ENCODE measurements around the gene FSD1.

FSD1 gene

GRCh38 chr19:4298810-4299550 lies 5.4 kb upstream of the FSD1 start:
- TF ChIP-seq, protein P1, sequence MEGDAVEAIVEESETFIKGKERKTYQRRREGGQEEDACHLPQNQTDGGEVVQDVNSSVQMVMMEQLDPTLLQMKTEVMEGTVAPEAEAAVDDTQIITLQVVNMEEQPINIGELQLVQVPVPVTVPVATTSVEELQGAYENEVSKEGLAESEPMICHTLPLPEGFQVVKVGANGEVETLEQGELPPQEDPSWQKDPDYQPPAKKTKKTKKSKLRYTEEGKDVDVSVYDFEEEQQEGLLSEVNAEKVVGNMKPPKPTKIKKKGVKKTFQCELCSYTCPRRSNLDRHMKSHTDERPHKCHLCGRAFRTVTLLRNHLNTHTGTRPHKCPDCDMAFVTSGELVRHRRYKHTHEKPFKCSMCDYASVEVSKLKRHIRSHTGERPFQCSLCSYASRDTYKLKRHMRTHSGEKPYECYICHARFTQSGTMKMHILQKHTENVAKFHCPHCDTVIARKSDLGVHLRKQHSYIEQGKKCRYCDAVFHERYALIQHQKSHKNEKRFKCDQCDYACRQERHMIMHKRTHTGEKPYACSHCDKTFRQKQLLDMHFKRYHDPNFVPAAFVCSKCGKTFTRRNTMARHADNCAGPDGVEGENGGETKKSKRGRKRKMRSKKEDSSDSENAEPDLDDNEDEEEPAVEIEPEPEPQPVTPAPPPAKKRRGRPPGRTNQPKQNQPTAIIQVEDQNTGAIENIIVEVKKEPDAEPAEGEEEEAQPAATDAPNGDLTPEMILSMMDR (IDR thresholded peaks at IDR 0.05; ENCODE audit: low read length) = no peak
- no peak for TF ChIP-seq EZH2 (IDR thresholded peaks at IDR 0.05; ENCODE audit: borderline replicate concordance, low read length)

DNA sequence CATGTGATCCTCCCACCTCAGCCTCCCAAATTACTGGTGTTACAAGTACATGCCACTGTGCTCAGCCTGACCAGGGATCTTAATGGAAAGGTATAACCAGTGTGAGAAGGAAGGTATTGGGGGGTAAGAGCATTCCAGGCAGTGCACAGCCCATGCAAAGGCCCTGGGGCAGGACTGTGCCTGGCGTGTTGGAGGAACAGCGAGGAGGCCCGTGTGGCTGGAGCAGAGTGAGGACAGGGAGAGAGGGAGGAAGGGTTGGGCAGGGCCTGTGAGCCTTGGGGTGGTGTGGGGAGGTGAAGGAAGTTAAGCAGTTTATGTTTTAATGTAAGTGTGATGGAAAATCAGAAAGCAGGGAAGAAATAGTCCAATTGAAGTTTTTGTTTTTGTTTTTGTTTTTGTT lies 3.8 kb upstream of the FSD1 start:
- Histone ChIP-seq H3K9me3 (ENCODE audit: low read length) (no peaks in the 10 kb centered on the region), H3K4me1 (ENCODE audit: insufficient read depth, low read length, severe bottlenecking) (peaks cover 24% of the 10 kb centered on the region), H3K9me2 (ENCODE audit: low read depth, low read length) (no peaks in the 10 kb centered on the region), H3K4me2 (ENCODE audit: low read length) (no peak overlapping the region), H3K27me3 (ENCODE audit: insufficient read depth, low read length) (peaks cover 4% of the 10 kb centered on the region; the same call in 1 of the 2 replicates), H3K79me2 (ENCODE audit: insufficient read depth, low read length) (no peaks in the 10 kb centered on the region), H4K20me1 (ENCODE audit: insufficient read depth, low read length) (no peaks in the 10 kb centered on the region), H2AFZ (ENCODE audit: low read length) (no peak overlapping the region), H3K4me3 (ENCODE audit: low read depth, low read length, poor library complexity, severe bottlenecking) (no peak overlapping the region), H3F3A (ENCODE audit: insufficient read depth, low read length) (no peaks in the 10 kb centered on the region), H3K9ac (ENCODE audit: low read length) (no peak overlapping the region), H3K36me3 (ENCODE audit: insufficient read depth, low read length) (no peaks in the 10 kb centered on the region), H3K27ac (ENCODE audit: low read depth, low read length, poor library complexity, severe bottlenecking) (no peak overlapping the region)
- no peak for TF ChIP-seq EZH2 (IDR thresholded peaks at IDR 0.05; ENCODE audit: borderline replicate concordance, low read length)
- TF ChIP-seq, protein P1 (IDR thresholded peaks at IDR 0.05; ENCODE audit: low read length) = no peak

More at GRCh38 chr19:4298810-4299550, 5.4 kb upstream of the FSD1 start:
- no peak overlapping the region for H3K4me2 ChIP-seq (ENCODE audit: low read length)
- no peaks in the 10 kb centered on the region for H4K20me1 ChIP-seq (ENCODE audit: insufficient read depth, low read length)
- H3K9me3 ChIP-seq (ENCODE audit: low read length) = no peaks in the 10 kb centered on the region
- no peaks in the 10 kb centered on the region for H3F3A ChIP-seq (ENCODE audit: insufficient read depth, low read length)
- peaks cover 21% of the 10 kb centered on the region for H3K4me1 ChIP-seq (ENCODE audit: insufficient read depth, low read length, severe bottlenecking)
- no peak overlapping the region for H3K27ac ChIP-seq (ENCODE audit: low read depth, low read length, poor library complexity, severe bottlenecking)
- no peak overlapping the region for H3K4me3 ChIP-seq (ENCODE audit: low read depth, low read length, poor library complexity, severe bottlenecking)
- H3K9me2 ChIP-seq (ENCODE audit: low read depth, low read length) = no peaks in the 10 kb centered on the region
- H2AFZ ChIP-seq (ENCODE audit: low read length) = no peak overlapping the region
- peaks cover 4% of the 10 kb centered on the region; the same call in 1 of the 2 replicates for H3K27me3 ChIP-seq (ENCODE audit: insufficient read depth, low read length)
- H3K36me3 ChIP-seq (ENCODE audit: insufficient read depth, low read length) = no peaks in the 10 kb centered on the region
- no peak overlapping the region for H3K9ac ChIP-seq (ENCODE audit: low read length)
- H3K79me2 ChIP-seq (ENCODE audit: insufficient read depth, low read length) = no peaks in the 10 kb centered on the region

DNA sequence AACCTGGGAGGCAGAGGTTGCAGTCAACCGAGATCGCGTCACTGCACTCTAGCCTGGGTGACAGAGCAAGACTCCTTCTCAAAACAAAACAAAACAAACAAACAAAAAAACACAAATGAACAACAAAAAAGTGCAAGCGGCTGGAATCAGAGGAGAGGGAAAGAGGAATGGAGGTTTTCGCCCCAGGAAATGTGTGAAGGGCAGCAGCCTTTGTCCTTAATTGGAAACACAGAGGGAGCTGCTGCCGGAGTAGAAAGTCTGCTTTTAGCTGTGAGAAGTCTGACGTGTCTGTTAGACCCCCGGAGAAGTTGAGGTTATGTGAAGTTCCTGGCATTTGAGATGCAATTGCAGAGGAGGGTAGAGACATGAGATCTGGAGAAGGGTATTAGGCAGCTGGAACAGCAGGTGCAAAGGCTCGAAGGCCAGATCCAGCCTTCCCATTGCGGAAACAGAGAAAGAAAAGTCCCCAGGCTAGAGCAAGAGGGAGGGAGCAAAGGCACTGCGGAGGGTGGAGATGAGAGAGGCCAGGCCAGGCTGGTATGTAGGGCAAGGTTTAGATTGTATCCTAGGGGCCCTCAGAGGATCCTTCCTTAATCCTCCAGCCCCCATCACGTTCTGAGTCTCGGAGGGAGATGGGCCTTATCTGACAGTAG lies 2.7 kb upstream of the FSD1 start:
- no peaks in the 10 kb centered on the region for H3K9me2 ChIP-seq (ENCODE audit: low read depth, low read length)
- H3K27ac ChIP-seq (ENCODE audit: low read depth, low read length, poor library complexity, severe bottlenecking) = no peak overlapping the region
- no peaks in the 10 kb centered on the region for H3K36me3 ChIP-seq (ENCODE audit: insufficient read depth, low read length)
- no peaks in the 10 kb centered on the region for H3K9me3 ChIP-seq (ENCODE audit: low read length)
- no peaks in the 10 kb centered on the region for H3F3A ChIP-seq (ENCODE audit: insufficient read depth, low read length)
- no peak overlapping the region for H3K4me2 ChIP-seq (ENCODE audit: low read length)
- H3K4me3 ChIP-seq (ENCODE audit: low read depth, low read length, poor library complexity, severe bottlenecking) = no peak overlapping the region
- no peaks in the 10 kb centered on the region for H4K20me1 ChIP-seq (ENCODE audit: insufficient read depth, low read length)
- no peaks in the 10 kb centered on the region for H3K27me3 ChIP-seq (ENCODE audit: insufficient read depth, low read length)
- TF ChIP-seq EZH2 (IDR thresholded peaks at IDR 0.05; ENCODE audit: borderline replicate concordance, low read length) = no peak
- TF ChIP-seq, protein P1 (IDR thresholded peaks at IDR 0.05; ENCODE audit: low read length) = no peak
- H2AFZ ChIP-seq (ENCODE audit: low read length) = no peak overlapping the region
- no peaks in the 10 kb centered on the region for H3K79me2 ChIP-seq (ENCODE audit: insufficient read depth, low read length)
- no peak overlapping the region for H3K9ac ChIP-seq (ENCODE audit: low read length)
- peaks cover 18% of the 10 kb centered on the region for H3K4me1 ChIP-seq (ENCODE audit: insufficient read depth, low read length, severe bottlenecking)

Measured in OCI-LY1 (cell line).